Inflammatory macrophage treated with lipopolysaccharide for 1 hour (primary cell): Measurements from ENCODE around the gene PTPRR.

Experiments used
- DNase-seq, 2 donors: peaks; one replicate each; pipeline ENCODE4 v3.0.0-alpha.2; 2020 to 2022

Gene PTPRR, protein sequence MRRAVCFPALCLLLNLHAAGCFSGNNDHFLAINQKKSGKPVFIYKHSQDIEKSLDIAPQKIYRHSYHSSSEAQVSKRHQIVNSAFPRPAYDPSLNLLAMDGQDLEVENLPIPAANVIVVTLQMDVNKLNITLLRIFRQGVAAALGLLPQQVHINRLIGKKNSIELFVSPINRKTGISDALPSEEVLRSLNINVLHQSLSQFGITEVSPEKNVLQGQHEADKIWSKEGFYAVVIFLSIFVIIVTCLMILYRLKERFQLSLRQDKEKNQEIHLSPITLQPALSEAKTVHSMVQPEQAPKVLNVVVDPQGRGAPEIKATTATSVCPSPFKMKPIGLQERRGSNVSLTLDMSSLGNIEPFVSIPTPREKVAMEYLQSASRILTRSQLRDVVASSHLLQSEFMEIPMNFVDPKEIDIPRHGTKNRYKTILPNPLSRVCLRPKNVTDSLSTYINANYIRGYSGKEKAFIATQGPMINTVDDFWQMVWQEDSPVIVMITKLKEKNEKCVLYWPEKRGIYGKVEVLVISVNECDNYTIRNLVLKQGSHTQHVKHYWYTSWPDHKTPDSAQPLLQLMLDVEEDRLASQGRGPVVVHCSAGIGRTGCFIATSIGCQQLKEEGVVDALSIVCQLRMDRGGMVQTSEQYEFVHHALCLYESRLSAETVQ

DNA sequence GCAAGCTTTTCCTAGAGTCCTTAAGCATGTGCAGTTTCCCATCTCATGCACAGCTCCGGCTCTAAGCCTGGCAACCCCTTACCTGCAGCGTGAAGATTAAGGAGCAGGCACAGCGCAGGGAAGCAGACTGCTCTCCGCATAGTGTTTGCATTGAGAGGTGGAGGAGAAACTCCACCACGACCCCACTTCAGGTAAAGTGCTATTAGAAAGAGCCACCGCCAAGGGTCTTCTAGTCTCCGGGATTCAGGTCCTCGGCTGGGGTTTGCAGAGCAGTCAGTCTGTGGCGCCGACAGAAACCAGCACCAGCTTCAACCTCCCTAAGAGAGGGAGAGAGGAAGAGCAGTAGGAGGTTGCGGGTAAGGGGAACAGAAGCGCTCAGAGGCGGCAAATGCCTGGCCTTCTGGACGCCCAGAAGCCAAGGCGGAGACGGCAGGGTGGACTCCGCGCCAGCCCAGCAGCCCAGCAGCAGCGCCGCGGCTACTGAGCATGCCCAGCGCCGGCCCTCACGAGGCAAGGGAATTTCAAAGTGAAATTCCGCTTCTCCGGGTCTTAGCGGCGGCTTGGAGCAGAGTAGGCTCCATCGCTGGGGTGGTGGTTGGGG lies at the start of gene PTPRR:
PTPRR (minus strand) TSS at position 488 of the 601 bp plus-strand sequence; CDS start at position 140, 348 bp downstream.
- no peak for DNase-seq

DNA sequence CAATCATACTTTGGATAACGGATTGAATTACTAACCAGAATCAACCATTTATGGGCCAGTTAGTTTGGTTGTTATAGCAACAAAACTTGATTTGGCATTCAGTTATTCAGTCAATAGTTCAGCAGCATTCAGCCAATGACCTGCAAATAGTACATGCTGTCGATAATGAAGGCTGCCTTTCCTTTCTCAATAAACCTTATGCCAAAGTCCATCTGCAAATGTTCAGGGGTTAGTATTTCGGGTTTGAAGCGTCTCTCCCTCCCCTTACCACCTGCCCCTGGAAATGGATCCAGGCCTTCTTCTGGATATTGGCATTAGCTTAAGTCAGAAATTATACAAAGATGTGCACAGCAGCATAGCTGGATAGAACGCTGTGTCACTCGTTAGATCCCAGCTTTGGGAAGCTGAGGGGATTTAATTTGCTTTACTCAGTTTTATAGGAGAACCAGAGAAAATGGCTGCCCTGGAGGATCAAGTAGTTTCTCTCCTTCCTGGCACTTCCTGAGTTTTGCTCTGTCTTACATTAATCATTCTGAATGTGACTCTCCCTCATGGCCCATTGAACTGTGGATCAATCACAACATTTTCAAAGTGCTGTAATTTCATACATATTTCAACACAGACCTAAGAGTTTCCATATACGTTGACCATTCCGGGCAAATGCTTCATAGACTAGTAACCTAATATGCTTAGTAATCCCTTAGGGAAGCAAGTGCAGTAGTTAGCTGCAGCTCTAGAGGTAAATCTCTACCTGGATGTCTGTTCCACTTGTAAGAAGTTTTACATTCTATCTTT lies 46.7 kb upstream of the PTPRR start:
- DNase-seq: no peak

DNA sequence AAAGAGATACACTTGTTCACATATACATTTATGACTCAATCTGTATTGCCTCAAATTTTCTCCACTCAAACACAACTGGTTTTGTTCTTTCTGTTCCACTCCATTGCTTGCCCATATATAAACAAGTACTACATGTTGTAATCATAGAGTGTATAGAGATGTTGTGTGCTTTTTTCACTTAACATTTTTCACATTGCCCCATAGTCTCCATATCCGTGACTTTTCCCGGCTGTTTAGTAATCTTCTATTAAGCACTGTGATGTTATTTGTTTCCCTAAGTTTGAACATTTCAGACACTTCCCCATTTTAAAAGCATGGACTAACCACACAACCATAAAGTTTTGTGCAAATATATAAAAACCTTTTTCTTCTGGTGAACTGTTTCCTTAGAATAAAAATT lies 45.5 kb upstream of the PTPRR start:
- DNase-seq: no peak

DNA sequence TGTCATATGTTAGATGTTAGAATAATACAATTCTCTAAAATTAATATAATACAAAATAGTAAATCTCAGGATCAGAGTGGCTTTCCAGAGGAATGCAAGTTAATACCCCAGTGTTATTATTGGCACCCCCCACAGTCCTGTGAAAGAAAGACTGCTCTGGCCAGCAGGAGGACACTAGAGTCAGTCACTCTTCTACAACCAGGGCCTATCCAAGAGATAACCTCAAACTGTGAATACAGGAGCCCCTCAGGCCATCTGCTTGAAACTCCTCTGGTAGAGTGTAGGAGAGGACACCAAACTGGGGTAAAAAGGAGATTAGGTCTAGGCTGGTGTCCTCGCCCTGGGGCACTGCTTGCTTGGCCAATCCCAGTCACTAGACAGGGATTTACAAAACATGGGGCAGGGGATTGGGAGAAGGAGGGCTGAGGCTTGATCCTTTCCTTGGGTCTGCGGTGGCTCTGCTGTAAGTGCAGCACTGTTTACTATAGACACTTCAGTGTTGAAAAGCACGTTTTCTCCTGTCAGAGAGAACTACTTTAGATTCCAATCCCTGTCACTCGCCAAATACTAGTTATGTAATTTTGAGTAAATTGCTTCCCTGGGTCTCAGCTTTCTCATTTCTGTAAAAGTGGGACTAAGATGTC lies 44.5 kb upstream of the PTPRR start:
- no peak for DNase-seq

DNA sequence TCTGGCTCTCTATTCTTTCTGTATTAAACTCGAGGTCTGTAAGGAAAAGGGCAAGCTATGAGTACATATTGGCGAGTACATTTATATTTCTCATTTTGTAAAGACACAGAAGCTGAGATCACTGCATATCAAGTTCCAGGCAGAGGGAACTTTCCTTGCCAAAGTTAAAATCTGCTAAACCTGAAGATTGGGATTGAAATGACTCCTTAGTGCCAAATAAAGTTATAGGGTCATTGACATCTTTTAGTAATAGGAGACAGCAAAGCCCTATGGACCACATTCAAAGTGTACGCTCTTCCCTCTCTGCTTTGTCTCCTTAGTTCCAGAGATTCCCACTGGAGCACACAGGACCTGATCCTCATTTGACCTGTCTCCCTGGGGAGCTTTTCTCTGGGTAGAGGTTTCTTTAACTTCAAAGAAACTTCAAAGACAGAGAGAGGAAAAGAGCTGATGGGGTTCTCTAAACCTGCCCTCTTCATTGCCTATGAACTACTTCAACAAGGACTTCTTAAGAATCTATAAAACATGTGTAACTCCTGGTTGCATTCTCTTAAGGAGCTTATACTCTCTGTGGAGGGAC lies 42.6 kb upstream of the PTPRR start:
- no peak for DNase-seq

DNA sequence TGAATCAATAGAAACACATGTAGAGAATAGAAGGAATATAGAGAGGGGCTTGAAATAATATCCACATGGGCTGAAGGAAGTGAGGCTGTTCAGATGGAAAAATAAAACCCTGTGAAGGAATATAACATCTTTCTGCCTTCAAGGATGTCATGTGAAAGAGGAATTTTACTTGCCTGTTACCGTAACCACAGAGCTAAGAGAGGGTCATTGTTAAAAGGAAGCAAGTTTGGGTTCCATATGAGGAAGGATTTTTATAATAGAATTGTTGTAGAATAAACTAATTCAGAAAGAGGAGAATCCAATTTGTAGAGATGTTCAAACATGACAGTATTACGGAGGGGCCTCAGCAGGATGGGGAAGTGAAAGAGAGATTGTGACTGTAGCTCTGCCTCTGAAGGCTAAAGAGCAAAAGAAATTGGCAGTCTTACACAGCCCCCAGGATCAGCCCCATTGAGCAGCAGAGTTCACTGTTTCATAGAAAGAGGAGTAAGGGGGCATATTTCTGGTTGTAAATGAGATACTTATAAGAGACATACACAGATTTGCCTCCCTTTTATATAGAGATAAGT lies 41.8 kb upstream of the PTPRR start:
- no peak for DNase-seq

DNA sequence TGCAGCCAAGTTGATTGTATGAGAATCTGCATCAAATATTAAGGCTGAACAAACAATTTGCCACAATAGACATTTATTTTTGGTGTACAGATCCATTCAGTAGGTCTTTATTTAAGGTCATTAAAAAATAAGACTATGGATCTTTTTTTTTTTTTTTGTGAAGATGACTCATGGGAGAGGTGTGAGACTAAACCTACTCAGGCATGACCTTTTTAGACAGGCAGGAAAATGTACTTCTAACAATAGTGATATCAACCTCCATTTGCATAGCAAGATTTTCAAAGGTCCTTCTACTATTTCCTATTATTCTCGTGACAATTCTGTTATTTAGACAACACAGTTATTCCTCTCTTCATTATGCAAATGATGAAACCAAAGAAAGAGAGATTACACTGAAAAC lies 39.9 kb upstream of the PTPRR start:
- no peak for DNase-seq

DNA sequence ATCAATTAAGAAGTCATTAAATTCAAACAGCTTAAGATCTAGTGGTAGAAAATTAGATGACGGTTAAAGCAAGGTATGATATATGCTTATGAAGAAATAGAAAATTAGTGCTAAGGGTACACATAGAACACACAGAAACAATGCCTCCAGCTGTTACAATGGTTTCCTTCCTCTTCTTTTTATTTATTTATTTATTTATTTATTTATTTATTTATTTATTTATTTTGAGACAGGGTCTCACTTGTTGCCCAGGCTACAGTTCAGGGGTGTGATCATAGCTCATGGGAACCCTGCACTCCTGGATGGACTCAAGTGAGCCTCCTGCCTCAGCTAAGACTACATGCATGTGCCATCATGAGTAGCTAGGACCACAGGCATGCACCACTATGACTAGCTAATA lies 34.9 kb upstream of the PTPRR start:
- no peak for DNase-seq

DNA sequence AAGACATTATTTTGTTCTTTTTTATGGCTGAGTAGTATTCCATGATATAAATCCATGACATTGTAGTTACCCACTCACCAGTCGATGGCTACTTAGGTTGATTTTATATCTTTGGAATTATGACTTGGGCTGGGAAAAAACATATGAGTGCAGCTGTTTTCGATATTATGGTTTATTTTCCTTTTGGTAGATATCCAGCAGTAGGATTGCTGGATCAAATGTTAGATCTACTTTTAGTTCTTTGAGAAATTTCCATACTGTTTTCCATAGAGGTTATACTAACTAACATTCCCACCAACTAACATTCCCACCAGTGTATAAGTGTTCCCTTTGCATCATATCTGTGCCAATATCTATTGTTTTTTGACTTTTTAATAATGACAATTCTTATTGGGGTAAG lies 29.9 kb upstream of the PTPRR start:
- DNase-seq: no peak

DNA sequence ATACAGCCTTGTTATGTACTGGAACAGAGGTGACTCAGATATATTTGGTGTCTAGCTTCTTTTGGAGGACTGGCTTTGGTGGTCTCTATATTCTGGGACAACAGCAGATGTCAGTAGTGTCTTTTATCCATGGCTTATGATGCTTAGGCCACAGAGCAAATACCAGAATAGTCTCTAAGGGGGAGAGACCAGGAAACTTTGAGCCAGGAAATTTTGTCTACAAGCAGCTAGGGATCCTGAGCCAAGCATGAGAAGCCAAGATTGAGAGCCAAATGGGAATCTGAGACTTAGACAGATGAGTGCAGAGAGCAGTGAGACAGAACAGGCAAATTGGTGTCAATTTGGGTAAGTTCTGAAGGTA lies 28.4 kb upstream of the PTPRR start:
- DNase-seq: no peak

DNA sequence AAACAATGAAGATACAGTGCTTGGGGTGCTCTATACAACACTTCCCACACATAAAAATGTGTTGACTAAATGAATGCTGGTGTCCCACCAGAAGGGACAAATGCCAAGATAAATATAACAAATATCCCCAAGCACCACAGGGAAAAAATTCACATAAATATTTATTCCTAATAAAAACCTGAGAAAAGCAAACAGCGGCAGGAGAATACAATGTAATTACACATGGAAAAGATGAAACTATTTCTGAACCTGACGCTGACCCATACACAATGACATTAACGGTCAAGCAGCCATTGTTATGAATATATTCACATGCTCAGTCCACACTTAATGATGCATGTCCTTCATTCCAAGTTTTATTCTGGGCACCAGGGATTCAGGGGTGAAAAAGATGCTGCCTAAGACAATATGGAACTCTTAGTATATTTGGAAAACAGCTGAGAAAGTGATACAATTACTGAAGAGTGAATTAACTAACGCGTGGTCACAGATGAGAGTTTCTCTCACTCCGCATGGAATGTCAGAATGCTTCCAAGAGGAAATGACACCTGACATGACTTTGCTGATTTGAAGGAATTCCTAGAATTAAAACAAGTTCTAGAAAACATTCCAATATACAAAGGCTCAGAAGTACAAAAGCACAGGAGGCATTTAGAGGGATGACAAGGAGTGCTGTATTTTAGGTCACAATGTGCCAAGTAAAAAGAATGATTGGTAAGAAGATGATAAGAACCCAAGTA lies 27.9 kb upstream of the PTPRR start:
- DNase-seq: no peak

DNA sequence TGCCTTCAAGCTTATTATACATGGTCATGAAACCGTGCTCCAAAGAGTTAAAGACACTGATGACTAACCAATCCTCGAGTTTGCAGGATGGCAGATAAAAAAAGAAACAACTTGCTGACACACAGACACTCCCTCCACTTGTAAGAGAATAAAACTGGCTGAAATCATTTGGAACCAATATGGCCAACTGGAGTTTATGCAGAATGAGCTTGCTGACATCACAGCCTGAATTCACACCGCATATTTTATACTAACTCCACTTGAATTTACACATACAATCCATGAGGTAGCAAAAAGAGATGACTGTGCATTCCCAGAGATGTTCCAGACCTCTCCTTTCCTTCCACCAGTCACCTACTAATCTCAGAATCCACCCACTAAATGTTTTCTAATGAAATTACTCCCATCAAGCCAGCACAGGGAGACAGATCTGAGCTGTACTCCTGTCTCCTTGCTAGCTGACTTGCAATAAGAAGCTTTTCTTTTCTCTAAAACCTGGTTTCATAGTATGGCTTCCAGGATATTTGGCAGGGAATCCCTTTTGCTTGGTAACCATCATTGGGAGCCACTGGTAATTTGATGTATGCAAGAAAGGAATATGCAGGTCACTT lies 15.8 kb upstream of the PTPRR start:
- DNase-seq: no peak

DNA sequence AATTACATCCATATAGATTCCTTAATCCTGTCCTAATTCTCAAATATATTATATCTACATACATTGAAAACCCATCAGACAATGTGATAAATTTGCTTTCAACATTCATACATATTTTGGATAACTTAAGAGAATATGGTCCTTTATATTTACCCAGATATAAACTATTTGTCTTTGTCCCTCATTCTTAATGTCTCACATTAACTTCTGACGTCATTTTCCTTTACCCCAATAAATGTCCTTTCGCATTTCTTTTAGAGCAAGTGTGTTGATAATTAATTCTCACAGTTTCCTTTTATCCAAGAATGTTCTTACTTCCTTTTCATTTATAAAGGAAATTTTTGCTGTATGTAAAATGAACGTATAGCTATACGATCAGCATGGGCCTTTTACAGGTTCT lies 12.6 kb upstream of the PTPRR start:
- DNase-seq: no peak

DNA sequence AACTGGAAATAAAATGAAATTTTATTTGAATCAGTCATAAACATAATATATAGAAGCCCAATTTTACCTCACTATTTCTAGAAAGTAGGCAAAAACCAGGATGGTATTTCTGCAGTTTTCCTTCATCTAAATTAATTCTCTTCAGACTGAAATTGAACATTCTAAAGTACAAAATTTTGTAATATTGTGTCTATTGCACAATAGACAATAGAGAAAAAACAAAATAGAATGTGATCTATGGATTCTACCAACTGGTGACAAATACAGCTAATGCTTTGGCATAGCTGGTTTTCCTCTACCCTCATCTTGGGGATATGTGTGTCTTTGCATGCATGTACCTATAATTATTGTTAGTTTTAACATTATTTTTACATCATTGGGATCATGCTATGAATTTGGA lies 8.5 kb upstream of the PTPRR start:
- no peak for DNase-seq

DNA sequence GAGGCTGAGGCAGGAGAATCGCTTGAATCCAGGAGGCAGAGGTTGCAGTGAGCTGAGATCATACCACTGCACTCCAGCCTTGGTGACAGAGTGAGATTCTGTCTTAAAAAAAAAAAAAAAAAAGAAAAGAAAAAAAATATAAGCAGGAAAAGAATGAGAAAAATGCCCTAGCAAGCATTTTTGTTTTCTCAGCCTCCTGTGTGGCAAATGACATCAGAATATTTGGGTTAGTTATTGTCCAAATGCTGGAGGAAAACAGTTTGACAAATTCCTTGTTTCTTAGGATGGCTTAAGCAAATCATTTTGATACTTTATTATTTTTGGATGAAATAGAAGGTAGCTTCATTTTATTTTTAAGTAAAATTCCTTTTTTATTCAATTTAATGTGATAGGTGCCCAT lies 7.5 kb upstream of the PTPRR start:
- DNase-seq: no peak

DNA sequence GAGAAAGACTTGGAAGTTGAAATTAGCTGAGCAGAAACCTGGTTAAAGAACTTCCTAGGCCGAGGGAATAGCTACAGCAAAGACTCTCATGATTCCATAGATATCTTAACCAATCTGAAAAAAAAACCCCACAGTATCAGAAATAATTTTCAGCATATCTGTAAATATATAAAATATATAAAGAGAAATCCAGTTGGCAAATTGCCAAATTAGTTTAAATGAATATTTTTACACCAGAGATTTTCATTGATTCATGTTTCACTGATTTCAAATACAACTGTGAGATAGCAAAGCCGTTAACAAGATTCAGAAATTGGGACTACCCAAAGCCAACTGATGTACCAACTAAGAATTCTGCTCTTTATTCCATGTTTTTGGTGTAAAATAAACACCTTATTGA lies 6.8 kb upstream of the PTPRR start:
- no peak for DNase-seq

DNA sequence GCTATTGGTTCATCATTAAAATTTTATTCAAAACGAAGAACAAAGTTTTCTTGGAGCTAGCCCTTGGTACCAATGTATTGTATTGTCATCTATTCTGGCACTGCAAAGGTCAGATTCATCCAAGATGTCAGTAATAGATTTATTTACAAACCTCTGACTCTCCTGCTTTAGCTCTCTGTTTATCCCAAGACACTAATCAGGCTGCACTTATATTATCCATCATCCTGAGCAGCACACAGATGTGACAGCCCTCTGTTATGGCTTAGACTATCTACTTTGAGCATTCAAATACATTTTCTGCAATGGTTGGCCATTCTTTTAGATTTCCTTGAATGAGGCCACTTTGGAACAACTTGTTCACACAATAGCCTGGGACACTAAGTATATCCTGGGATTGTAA lies 5.0 kb upstream of the PTPRR start:
- no peak for DNase-seq

DNA sequence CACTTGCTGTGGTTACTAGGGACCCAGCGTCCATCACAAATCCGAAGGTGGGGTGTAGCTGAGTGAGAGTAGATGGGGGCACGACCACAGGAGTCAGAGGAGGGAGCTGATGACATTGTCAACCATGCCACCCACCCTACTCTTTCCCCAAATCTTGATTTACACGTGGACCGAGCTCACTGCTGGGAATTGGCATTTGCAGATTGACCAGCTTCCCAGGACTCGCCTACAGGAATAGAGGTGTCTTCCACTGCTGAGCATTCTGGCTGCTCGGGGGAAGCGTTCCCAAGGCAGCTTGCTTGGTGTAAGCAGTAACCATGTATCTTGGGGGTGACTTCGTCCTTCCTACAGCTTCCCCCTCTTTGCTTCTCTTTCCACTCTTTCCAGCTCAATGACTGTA lies 353 bp upstream of the PTPRR start:
- no peak for DNase-seq

DNA sequence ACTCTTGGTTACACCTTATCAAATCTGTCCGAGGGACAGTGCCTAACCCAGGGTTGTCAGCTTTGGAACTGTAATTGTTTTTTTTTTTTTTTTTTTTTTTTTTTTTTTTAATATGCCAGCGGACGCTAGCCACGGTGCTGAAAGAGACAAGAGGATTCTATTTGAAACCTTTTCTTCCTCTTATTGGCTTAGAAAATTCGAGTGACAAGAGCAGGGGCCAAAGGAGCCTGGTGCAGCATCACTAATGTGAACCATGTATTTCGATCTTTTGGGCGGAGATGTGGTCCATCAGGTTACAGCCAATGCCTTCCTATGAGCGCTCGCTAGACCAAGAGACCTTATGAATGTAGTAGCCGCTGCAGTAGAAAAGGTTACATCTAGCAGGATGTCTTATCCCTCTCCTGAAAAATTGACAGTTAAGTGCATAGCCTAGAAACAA lies 922 bp downstream of the PTPRR start:
- no peak for DNase-seq

DNA sequence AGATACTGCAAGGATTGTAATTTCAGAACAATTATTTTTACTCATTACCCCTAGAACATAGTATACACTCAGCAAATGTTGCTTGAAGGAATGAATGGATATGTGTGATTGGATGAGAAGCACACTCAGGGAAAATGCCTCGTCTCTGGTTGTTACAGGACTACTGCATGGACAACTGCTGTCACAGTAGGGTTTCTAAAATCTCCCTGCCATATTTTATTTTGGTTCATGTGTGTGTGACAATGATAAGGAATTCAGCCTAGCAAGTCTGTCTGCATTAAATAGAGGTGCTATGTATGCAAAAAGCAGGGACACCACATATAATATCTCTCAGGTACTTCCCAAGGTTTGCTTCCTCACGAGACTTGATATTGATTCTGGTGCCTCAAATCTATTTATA lies 1.4 kb downstream of the PTPRR start:
- no peak for DNase-seq

DNA sequence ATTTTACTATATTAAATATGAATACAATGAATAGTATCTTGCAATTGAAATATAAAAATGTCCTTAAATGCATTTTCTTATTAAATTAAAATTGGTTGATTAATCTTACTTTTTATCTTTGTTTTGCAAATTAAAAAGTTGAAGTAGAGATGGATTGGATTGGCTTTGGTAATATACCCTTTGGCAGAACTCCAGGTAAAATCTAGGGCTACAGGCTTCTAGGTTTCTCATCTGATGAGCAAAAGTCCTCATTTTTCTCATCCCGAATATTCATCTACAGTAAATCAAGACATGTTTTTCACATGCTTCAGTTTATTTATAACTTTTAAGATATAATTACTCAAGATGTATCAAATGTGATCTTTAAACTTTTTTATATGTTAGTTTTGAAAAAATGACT lies 2.2 kb downstream of the PTPRR start:
- no peak for DNase-seq
